K562 (cell line): ENCODE data around the gene ZNF565. TPM values are rescaled to one million over a fixed set of nuclear protein-coding genes. Genes with fewer than 3 reads are reported as not detected.

Experiments
- ARID2 ChIP-seq: fragments of 450-650 bp; IDR thresholded peaks from 2 replicates; pipeline ENCODE4 v1.6.1; 2017; ENCODE audit warnings: antibody characterized with exemption, mild to moderate bottlenecking
- ARNT ChIP-seq, 2 experiments: fragments of 450-650 bp; IDR thresholded peaks; 2 replicates each; pipeline ENCODE4 v1.6.1; 2016; ENCODE audit warnings: mild to moderate bottlenecking in 1 of 2
- DMBX1 ChIP-seq: fragments of 250-450 bp; sonication (Bioruptor Pico); IDR thresholded peaks from 2 replicates; pipeline ENCODE4 v1.8.0; 2022; ENCODE audit warnings: inconsistent platforms, mild to moderate bottlenecking, moderate library complexity, borderline replicate concordance
- ESRRA ChIP-seq: fragments of 450-650 bp; IDR thresholded peaks from 2 replicates; pipeline ENCODE4 v1.6.1; 2014; ENCODE audit warnings: low read depth, mild to moderate bottlenecking, moderate library complexity, borderline replicate concordance
- FOXM1 ChIP-seq, 2 experiments: fragments of 450-650 bp in 1 of 2; sonication (generic) in 1 of 2; formaldehyde crosslinking in 1 of 2; IDR thresholded peaks; 2 replicates each; pipeline versions ENCODE4 v1.6.1 to v1.9.0; 2017 to 2022; ENCODE audit warnings: low read depth in 2 of 2, mild to moderate bottlenecking in 2 of 2, missing genetic modification reagents in 1 of 2, moderate library complexity in 1 of 2
- HDAC3 ChIP-seq: fragments of 450-650 bp; IDR thresholded peaks from 2 replicates; pipeline ENCODE4 v1.6.1; 2018; ENCODE audit warnings: borderline replicate concordance, mild to moderate bottlenecking, moderate library complexity; ENCODE audit not compliant: partially characterized antibody
- HDGF ChIP-seq: fragments of 450-650 bp; IDR thresholded peaks from 2 replicates; pipeline ENCODE4 v1.6.1; 2016
- HINFP ChIP-seq: fragments of 450-650 bp; conservative IDR thresholded peaks from 2 replicates; pipeline ENCODE4 v1.6.1; 2016; ENCODE audit warnings: missing genetic modification characterization, low read depth, mild to moderate bottlenecking, control low read depth, missing compliant biosample characterization
- HMGN3 ChIP-seq: IDR thresholded peaks from 2 replicates; pipeline ENCODE4 v1.6.1; 2011; ENCODE audit warnings: borderline replicate concordance, low read depth, mild to moderate bottlenecking, mixed read lengths, low read length; ENCODE audit not compliant: insufficient read length; ENCODE audit errors: extremely low read depth
- MECOM ChIP-seq: fragments of 250-450 bp; sonication (Bioruptor Pico); IDR thresholded peaks from 2 replicates; pipeline ENCODE4 v1.8.0; 2022; ENCODE audit warnings: inconsistent platforms
- MED1 ChIP-seq: sonication (generic); formaldehyde crosslinking; IDR thresholded peaks from 2 replicates; pipeline ENCODE4 v1.8.1; 2023; ENCODE audit warnings: missing genetic modification reagents, borderline replicate concordance
- NCOR1 ChIP-seq: fragments of 450-650 bp; IDR thresholded peaks from 2 replicates; pipeline ENCODE4 v1.6.1; 2016; ENCODE audit warnings: mild to moderate bottlenecking, moderate library complexity
- NONO ChIP-seq, 2 experiments: fragments of 200-400 bp in 1 of 2; fragments of 450-650 bp in 1 of 2; formaldehyde crosslinking in 1 of 2; IDR thresholded peaks; 2 replicates each; pipeline ENCODE4 v1.6.1; 2017; ENCODE audit warnings: low read depth in 2 of 2, mild to moderate bottlenecking in 2 of 2, moderate library complexity in 2 of 2, low read length in 1 of 2
- NR2C1 ChIP-seq, 2 experiments: fragments of 450-650 bp; IDR thresholded peaks; 2 replicates each; pipeline ENCODE4 v1.6.1; 2017; ENCODE audit warnings: mild to moderate bottlenecking in 2 of 2, antibody characterized with exemption in 1 of 2, inconsistent platforms in 1 of 2, missing compliant biosample characterization in 1 of 2, missing genetic modification characterization in 1 of 2
- PHB2 ChIP-seq: fragments of 450-650 bp; IDR thresholded peaks from 2 replicates; pipeline ENCODE4 v1.6.1; 2017; ENCODE audit warnings: low read depth
- RAD21 ChIP-seq, 2 experiments: fragments of 250-450 bp in 1 of 2; fragments of 450-650 bp in 1 of 2; sonication (Bioruptor Pico) in 1 of 2; formaldehyde crosslinking in 1 of 2; IDR thresholded peaks in 1 of 2; conservative IDR thresholded peaks in 1 of 2; 2 replicates each; pipeline versions ENCODE4 v1.4.0 to v1.8.0; 2020 to 2022; ENCODE audit warnings: mild to moderate bottlenecking in 2 of 2, moderate library complexity in 1 of 2
- RAD51 ChIP-seq: fragments of 450-650 bp; IDR thresholded peaks from 2 replicates; pipeline ENCODE4 v1.7.1; 2016; ENCODE audit warnings: low read depth, mild to moderate bottlenecking, borderline replicate concordance
- STAT5B ChIP-seq: fragments of 250-450 bp; sonication (Bioruptor Pico); IDR thresholded peaks from 2 replicates; pipeline ENCODE4 v1.8.0; 2021; ENCODE audit warnings: mild to moderate bottlenecking, inconsistent platforms
- SUPT5H ChIP-seq: fragments of 450-650 bp; IDR thresholded peaks from 2 replicates; pipeline ENCODE4 v1.6.1; 2016
- TCF7 ChIP-seq: sonication (generic); IDR thresholded peaks from 2 replicates; pipeline ENCODE4 v1.6.1; 2016; ENCODE audit warnings: antibody characterized with exemption, borderline replicate concordance
- ZBTB34 ChIP-seq: fragments of 250-450 bp; sonication (Bioruptor Pico); IDR thresholded peaks from 2 replicates; pipeline ENCODE4 v1.8.0; 2021; ENCODE audit warnings: mild to moderate bottlenecking, moderate library complexity
- ZNF217 ChIP-seq: sonication (generic); formaldehyde crosslinking; IDR thresholded peaks from 2 replicates; pipeline ENCODE4 v1.8.0; 2022; ENCODE audit warnings: mild to moderate bottlenecking, missing genetic modification reagents
- ZNF239 ChIP-seq: fragments of 250-450 bp; sonication (Bioruptor Pico); IDR thresholded peaks from 2 replicates; pipeline ENCODE4 v1.4.0; 2020; ENCODE audit warnings: mild to moderate bottlenecking
- ZNF77 ChIP-seq: fragments of 250-450 bp; sonication (Bioruptor Pico); IDR thresholded peaks from 2 replicates; pipeline ENCODE4 v1.5.0; 2020
- polyA plus RNA-seq, 8 experiments: library from polyadenylated mRNA; depleted of rRNA in 4 of 8; stranded (reverse) in 5 of 8; unstranded in 3 of 8; fragments of >200 nt; fragmentation: Nextera tagmentation in 2 of 8; fragmentation: Illumina TruSeq in 1 of 8; extraction: Ambion mirVana in 2 of 8; extraction: Trizol in 1 of 8; gene quantifications; 2 replicates each; pipeline versions ENCODE4 v1.2.1 to v1.2.3, GENCODE V29; 2011 to 2014; ENCODE audit warnings: inconsistent platforms in 1 of 8, missing spikeins in 1 of 8
- total RNA-seq, 7 experiments: library from RNA; depleted of rRNA in 6 of 7; stranded (reverse); fragments of >200 nt in 6 of 7; fragmentation: Illumina TruSeq in 2 of 7; extraction: Trizol in 2 of 7; gene quantifications; 2 replicates each; pipeline versions ENCODE4 v1.2.1 to v1.2.3, GENCODE V29; 2011 to 2021; ENCODE audit warnings: low replicate concordance in 1 of 7
- TF ChIP-seq, protein P1 (sequence below): fragments of 450-650 bp; IDR thresholded peaks from 2 replicates; pipeline ENCODE4 v1.6.1; 2016; ENCODE audit warnings: missing biosample characterization, missing genetic modification characterization

Gene ZNF565
- total and polyA plus RNA-seq, 9 of the 15 experiments (the other 6 are each of a cell fraction or from before 2014, with no cell fraction given) = 1.3 to 3.2 (median 2.6) TPM

- TF ChIP-seq MED1 (CRISPR knock-in tag) = no peak
- TF ChIP-seq HDGF = 0 out of 2 replicates have a peak, but pooled peaks have one; percentile 82
- no peak for TF ChIP-seq MECOM (CRISPR knock-in tag)
- TF ChIP-seq ZBTB34 (CRISPR knock-in tag) = 0 out of 2 replicates have a peak, but pooled peaks have one; percentile 16
- TF ChIP-seq NONO (IDR thresholded peaks at IDR 0.05; ENCODE audit: low read depth in 2 of 2, low read length in 1 of 2) = no peak
- no peak for TF ChIP-seq RAD21 (CRISPR knock-in tag; conservative IDR thresholded peaks at IDR 0.05 in 1 of 2, IDR thresholded peaks at IDR 0.05 in 1 of 2)
- TF ChIP-seq ZNF77 = no peak
- no peak for TF ChIP-seq DMBX1 (CRISPR knock-in tag)
- no peak for TF ChIP-seq HDAC3
- TF ChIP-seq ESRRA = no peak
- TF ChIP-seq TCF7 = no peak
- TF ChIP-seq NR2C1 (IDR thresholded peaks at IDR 0.05) = no peak
- TF ChIP-seq NR2C1 (tag; IDR thresholded peaks at IDR 0.05) = no peak
- no peak for TF ChIP-seq HINFP (tag)
- TF ChIP-seq ZNF217 (CRISPR knock-in tag) = no peak
- TF ChIP-seq HMGN3 = no peak
- no peak for TF ChIP-seq RAD51
- no peak for TF ChIP-seq PHB2
- TF ChIP-seq SUPT5H = peak; percentile 24; the same call in 1 of the 2 replicates
- no peak for TF ChIP-seq ARNT (IDR thresholded peaks at IDR 0.05)
- TF ChIP-seq STAT5B (CRISPR knock-in tag) = no peak
- TF ChIP-seq ARID2 = no peak
- no peak for TF ChIP-seq FOXM1 (IDR thresholded peaks at IDR 0.05; ENCODE audit: low read depth)
- TF ChIP-seq FOXM1 (CRISPR knock-in tag; IDR thresholded peaks at IDR 0.05; ENCODE audit: low read depth) = no peak
- no peak for TF ChIP-seq ZNF239 (CRISPR knock-in tag)
- TF ChIP-seq, protein P1, sequence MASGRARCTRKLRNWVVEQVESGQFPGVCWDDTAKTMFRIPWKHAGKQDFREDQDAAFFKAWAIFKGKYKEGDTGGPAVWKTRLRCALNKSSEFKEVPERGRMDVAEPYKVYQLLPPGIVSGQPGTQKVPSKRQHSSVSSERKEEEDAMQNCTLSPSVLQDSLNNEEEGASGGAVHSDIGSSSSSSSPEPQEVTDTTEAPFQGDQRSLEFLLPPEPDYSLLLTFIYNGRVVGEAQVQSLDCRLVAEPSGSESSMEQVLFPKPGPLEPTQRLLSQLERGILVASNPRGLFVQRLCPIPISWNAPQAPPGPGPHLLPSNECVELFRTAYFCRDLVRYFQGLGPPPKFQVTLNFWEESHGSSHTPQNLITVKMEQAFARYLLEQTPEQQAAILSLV (tag) = no peak
- no peak for TF ChIP-seq NCOR1
These were observed 73.2 kb downstream of the ZNF565 start (continued) for GRCh38 chr19:36141039-36141927.
